IPS-18c (cell line): ENCODE data around the gene PINLYP.

Experiments
- H3K4me3 ChIP-seq: 2 replicates; pipeline ENCODE4 v1.7.0; 2013; ENCODE audit warnings: low read depth, mild to moderate bottlenecking, low read length, moderate library complexity; ENCODE audit not compliant: insufficient read depth
- H3K9me3 ChIP-seq: one replicate; pipeline ENCODE4 v1.6.1; 2013; ENCODE audit warnings: mild to moderate bottlenecking, low read length, moderate library complexity; ENCODE audit not compliant: control insufficient read depth, insufficient read depth

Gene PINLYP

DNA sequence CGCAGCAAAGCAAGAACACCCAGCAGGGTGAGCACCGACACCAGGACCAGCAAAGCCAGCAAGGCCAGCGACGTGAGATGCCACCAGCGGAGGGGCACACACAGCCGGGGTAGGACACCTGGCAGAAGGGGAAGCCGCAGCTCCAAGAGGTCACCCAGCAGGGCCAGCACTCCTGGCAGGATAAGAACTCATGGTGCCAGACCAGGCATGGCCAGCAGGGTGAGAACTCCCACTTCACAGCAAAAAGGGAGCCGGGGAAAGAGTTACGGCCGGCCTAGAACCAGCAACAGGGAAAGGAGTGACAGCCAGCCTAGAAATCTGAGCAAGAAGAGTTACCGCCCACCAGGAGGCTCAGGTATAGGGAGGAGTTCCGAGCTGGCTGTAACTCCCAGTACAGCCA is 36.8 kb downstream of the PINLYP start:
- no peaks in the 10 kb centered on the region for H3K9me3 ChIP-seq
- no peak overlapping the region for H3K4me3 ChIP-seq

DNA sequence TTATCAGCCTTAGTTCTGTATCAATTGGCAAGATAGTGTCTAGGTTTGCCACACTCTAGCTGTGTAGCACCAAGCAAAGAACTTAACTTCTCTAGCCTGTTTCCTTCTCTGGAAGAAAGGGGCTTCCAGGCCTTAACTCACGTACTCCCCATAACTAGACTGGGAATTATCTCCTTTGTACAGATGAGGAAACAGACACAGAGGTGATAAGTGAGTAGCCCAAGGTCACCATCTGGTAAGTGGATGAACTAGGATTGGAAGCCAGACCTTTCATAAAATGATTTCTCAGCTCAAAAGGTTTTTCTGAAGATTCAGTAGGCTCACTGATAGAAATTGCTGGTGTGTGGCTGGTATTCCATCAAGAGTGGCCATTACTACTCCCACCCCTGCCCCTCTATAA is 40.7 kb downstream of the PINLYP start:
- no peaks in the 10 kb centered on the region for H3K9me3 ChIP-seq
- H3K4me3 ChIP-seq, result no peak overlapping the region

DNA sequence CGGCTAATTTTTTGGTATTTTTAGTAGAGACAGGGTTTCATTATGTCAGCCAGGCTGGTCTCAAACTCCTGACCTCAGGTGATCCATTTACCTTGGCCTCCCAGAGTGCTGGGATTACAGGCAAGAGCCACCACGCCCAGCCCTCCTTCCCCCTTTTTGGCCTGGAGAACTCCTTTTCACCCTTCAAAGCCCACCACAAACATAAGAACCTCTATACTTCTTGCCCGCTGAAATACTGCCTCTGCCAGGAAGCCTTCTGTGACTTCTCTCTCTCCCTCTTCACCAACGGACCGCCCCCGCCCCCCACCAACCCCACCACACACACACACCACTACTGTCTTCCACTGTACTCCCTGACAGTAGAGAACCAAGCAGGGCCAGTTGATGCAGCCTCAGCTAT is 41.4 kb downstream of the PINLYP start:
- Histone ChIP-seq H3K4me3 (no peak overlapping the region), H3K9me3 (no peaks in the 10 kb centered on the region)

DNA sequence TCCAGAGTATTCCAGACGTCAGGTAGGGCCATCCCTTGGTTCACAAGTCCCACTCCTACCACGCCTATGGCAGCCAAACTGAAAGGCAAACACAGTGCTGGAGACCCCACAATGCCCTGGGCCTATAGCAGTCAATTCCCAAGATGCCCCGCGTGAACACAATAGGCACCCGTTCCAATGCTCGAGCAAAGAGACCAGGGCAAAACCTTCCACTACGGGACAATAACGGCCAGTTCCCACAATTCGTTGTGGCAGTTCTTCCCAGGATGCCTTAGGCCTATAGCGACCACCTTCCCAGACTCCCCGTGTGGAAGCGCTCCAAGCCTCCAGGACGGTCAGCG is 43.3 kb downstream of the PINLYP start:
- peak overlapping the region; percentile 79 for H3K4me3 ChIP-seq
- no peaks in the 10 kb centered on the region for H3K9me3 ChIP-seq

DNA sequence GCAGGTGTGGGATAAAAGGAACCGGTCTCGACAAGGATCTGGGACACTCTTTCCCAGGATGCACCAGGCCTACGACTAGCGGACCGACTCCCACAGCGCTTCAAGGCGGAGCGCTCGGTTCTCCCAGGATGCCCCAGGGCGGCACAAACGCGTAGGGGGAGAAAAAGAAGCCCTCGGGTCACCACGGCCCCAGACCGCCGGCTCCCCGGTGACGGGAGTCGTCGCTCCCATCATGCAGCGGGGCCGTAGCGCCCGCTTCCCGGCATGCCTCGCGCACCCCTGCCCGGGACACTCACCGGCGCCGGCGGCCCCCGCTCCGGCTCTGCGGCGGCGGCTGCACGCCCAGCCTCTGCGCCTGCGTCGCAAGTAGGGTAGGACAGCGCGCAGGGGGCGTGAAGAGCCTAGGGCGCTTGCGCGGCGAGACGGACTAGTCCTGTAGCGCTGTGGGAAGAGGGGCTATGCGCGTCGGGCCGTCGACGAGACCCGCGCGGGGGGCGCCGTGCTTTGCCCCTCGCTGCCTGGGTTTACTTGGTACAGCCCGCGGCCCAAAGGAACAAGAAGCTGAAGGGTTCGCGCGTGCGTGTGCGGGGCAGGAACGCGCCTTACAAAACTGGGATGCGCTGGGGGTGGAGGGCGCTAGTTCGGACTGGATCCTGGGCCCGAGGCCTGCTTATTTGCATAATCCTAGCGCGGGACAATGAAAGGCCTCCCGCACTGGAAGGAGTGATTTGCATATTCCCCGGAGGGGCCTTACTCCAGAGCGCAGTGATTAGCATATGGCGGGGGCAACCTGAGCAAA is 43.9 kb downstream of the PINLYP start, which contains the start of gene ZNF428:
Gene ZNF428 (minus strand): TSS at position 368 of the 799 bp plus-strand sequence. CDS start 5,325 bp downstream, outside the sequence.
- peak within 1 kb of the TSS; percentile 79 for H3K4me3 ChIP-seq
- no peaks in the 10 kb centered on the region for H3K9me3 ChIP-seq

DNA sequence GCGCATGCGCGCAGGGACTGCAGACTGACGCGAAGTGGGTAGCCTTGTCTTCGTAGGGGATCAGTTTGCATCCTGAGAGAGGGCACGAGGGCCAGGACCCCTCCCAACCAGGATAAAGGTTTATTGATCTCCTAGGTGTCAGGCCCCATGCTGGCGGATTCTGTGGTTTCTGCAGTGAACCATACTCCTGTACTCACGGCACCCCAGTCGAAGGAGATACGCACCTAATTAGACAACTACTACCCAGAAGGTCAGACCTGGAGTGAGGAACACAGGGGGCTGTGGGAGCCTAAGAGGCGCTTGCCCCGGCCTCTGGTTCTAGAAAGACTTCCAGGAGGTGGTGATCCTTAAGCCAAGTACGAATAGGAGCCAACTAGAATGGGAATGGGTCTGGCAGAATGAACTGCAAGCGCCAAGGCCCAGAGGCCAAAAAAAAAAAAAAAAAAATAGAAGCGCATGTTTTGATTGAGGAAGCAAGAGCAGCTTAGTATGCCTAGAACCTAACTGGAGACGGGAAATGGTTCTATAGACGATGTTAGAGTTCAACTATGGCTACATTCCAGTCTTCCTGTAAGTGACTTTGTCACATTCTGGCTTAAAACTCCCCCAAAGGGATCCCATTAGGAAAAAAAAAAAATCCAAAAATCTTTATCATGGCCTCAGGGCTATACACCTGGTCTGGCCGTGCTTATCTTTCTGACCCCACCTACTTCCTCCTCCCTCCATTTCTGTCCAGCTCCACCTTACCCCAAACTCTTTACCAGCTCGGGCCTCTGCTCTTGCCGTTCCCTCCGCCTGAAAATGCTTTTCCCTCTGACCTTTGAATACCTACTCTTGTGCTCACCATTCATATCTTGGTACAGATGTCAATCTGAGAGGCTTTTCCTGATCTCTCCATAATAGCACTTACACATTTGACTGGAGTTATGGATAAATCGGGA is 44.7 kb downstream of the PINLYP start:
- Histone ChIP-seq H3K9me3 (no peaks in the 10 kb centered on the region), H3K4me3 (peak overlapping the region; percentile 79; the same call in 1 of the 2 replicates)

DNA sequence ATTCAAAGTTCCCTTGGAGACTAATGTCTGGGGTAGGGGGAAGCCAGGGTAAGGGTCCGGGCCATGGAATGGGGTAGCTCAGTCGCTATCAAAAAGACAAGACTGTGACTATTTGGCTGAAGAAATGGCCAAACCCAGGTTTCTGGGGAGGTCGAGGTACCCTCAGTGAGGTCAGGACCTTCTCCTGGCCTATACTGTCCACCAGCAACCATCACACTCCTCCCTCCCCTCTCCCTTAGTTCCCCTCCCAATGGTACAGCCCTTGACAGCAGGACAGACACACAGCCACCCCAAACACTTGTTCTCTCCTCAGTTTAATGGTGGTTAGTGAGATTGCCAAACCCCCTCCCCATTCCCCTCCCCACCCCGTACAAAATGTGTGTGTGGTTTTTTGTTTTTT is 46.5 kb downstream of the PINLYP start:
- H3K9me3 ChIP-seq, result no peaks in the 10 kb centered on the region
- no peak overlapping the region for H3K4me3 ChIP-seq

DNA sequence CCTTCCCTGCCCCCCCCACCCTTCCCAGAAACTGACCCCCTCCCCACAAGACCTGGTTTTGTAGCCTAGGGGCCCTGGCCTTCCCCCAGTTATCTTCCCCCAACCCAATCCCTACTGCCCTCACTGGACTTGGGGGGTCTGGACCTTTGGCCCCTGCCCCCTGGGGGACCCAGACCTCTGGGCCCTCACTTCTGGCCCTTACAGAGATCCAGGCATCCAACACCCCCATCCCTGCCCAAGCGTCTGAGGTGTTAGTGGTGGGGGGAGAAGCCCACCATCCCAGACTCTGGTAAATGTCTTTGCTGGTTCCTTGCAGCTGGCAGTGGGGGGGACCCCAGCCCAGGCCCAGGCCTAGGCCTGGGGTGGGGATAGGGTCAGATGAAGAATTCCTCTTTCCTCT is 47.4 kb downstream of the PINLYP start:
- Histone ChIP-seq H3K4me3 (no peak overlapping the region), H3K9me3 (no peaks in the 10 kb centered on the region)

DNA sequence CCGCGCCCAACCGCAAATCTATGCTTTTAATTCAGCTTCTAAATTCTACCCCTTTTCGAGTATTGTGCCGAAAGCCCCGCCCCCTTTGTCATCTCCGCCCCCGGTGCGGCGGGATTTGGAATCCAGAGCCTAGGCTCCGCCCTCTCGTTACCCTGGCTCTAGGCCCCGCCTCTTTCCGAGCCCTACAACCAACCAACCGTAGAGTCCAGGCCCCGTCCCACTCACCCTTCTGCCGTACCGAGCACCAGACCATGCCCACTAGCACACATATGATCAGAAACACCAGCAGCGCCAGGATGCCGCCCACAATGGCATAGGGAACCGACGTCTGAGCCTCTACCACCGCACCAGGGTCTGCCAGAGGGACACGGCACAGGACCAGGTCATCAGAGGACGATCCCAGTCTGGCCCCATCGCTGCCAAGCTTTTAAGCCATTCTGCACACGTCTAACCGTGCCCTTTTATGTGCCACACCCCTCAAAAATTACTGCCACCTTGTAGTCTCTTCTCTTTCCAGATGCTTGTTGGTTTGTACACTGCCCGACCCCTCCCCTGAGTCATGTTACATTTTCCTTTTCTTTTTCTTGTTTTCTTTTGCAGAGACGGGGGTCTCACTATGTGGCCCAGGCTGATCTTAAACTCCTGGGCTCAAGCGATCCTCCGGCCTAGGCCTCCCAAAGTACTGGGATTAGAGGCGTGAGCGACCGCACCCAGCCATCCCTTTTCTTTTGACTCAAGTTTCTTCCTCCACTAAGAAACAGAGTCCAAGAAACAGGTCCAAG is 48.5 kb downstream of the PINLYP start:
- no peaks in the 10 kb centered on the region for H3K9me3 ChIP-seq
- H3K4me3 ChIP-seq, result no peak overlapping the region

DNA sequence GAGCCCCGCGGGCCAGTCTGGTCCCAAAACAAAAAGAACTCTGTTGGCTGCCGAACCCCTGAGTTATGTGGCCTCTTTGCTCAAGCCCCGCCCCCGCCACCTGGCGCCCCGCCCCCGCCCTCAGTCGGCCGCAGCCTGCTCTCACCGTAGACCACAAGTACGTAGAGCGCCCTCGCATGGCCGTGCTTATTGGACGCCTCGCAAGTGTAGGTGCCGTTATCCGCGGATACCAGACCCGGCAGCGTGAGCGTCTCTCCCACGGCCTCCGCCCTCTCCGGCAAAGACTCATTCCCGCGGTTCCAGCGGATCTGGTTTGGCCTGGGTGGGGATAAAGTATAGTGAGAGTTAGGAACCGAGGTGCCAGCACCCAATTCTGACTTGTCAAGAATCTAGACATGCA is 49.3 kb downstream of the PINLYP start:
- no peak overlapping the region for H3K4me3 ChIP-seq

DNA sequence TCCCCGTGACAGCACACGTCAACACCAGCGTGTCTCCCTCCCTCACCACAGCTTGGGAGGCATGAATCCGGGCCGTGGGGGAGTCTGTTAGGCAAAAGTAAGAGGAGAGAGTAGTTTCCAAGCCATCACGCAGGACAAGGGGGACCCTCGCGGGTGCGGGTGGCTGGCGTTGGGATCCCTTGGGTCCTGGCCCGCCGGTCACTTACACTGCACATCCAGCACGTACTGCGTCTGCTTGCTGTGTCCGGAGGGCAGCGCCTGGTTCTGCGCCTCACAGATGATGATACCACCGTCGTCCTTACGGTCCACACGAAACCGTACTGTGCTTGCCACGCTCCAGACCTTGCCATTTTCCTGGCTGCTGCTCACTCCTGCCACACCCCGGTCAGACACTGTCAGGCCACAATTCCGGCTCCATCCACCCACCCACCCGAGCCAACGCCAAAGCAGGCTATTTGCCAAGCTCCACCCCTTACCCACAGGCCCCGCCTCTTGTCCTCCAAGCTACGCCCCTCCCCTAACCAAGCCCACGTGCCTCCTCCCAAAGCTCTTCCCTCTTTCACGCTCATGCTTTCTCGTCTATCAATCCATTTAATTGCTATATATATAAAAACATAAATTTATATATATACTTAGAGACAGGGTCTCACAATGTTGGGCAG is 50.4 kb downstream of the PINLYP start:
- Histone ChIP-seq H3K9me3 (no peaks in the 10 kb centered on the region), H3K4me3 (no peak overlapping the region)

More for the DNA sequence above, 49.3 kb downstream of the PINLYP start:
- no peaks in the 10 kb centered on the region for H3K9me3 ChIP-seq

DNA sequence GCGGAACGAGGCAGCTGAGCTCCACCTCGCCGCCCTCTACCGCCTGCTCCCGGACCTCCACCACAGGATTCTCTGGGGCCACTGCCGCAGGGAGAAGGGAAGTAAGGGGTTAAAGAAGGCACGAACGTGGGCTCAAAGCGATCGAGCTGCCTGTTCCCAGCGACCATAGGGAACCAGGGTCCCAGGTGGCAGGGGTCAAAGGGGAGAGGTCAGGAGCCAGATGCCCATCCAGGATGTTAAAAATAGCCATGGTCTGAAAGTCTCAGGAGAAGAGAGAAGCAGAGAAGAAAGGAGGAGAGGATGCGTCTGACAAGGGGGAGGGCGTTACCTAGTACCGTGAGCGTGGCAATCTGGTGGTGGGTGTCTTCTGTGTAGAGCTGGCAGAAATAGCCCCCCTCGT is 51.2 kb downstream of the PINLYP start:
- H3K4me3 ChIP-seq, result no peak overlapping the region
- H3K9me3 ChIP-seq, result no peaks in the 10 kb centered on the region

DNA sequence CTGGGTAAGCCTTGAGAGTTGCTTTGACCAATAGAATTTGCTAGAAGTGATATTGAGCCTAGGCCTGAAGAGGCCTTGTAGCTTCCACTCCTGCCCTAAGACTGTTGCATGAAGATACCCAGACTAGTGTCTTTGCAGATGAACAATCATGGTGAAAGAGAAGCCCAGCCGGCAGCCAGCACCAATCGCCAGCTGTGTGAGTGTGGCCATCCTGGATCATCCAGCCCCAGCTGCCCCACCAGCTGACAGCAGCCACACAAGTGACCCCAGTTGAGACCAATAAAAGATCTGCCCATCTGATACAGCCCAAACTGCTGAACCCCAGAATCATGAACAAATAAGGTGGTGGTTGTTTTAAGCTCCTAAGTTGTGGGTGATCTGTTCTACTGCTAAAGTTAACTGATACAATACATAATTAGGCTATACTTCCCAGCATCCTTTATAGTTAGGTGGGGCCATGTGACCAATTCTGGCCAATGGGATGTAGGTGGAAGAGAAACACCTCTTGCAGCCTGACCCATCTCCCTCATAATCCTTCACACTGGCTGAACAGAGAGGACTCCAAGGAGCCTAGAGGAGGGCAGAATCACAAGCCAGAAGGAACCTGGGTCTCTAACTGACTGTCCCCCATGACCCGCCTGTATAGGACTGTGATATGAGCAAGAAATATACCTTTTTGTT is 53.2 kb downstream of the PINLYP start:
- no peak overlapping the region for H3K4me3 ChIP-seq
- no peaks in the 10 kb centered on the region for H3K9me3 ChIP-seq

DNA sequence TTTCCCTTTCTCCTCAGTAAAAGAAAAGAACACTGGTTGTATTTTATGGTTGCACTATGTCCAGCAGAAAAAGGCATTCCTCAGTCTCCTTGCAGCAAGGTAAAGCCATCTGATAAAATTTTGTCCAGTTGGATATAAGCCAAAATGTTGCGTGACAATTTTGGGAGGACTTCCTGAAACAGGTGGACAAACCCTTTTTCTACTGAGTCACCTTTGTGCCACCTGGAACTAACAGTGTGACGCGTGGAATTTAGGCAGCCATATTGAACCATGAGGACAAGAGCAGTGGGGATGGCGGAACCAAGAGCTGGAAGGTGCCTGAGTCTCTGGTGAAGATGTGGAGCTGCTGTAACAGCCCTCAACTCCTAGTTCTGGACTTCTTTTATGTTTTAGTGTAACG is 55.9 kb downstream of the PINLYP start:
- Histone ChIP-seq H3K4me3 (no peak overlapping the region), H3K9me3 (no peaks in the 10 kb centered on the region)
